Gastrocnemius medialis (tissue), 4 donors: Measurements from ENCODE around the gene PKN1.

Source experiments
- CTCF ChIP-seq, 5 experiments: fragments of 450-650 bp in 3 of 5; fragments of 200-600 bp in 2 of 5; sonication (generic) in 2 of 5; IDR thresholded peaks in 4 of 5; conservative IDR thresholded peaks in 1 of 5; 1 replicate in 4 of 5; 2 replicates in 1 of 5; pipeline ENCODE4 v1.5.1; 2016 to 2019; ENCODE audit warnings: antibody characterized with exemption in 5 of 5, mild to moderate bottlenecking in 3 of 5, moderate library complexity in 3 of 5
- POLR2A ChIP-seq, 2 donors: fragments of 450-650 bp; IDR thresholded peaks; one replicate each; pipeline ENCODE4 v1.6.1; 2017; ENCODE audit warnings: antibody characterized with exemption in 2 of 2, mild to moderate bottlenecking in 2 of 2, moderate library complexity in 2 of 2

- peak; percentile 77 to 97 (median 93) for TF ChIP-seq CTCF (IDR thresholded peaks at IDR 0.05 in 4 of 5, conservative IDR thresholded peaks at IDR 0.05 in 1 of 5)
- TF ChIP-seq POLR2A (IDR thresholded peaks at IDR 0.05), result no peak
Measured at GRCh38 chr19:14472202-14472938, 39.3 kb downstream of the PKN1 start.
